K562 (cell line): ENCODE measurements around the gene CHKB.

Experiments used
- CTCF ChIP-seq, 3 experiments: IDR thresholded peaks in 2 of 3; conservative IDR thresholded peaks in 1 of 3; 2 replicates each; pipeline ENCODE4 v1.5.1; 2011 to 2012; ENCODE audit warnings: low read length in 3 of 3, mild to moderate bottlenecking in 3 of 3, control low read depth in 2 of 3, improper control_type of control experiment in 1 of 3, inconsistent platforms in 1 of 3, low read depth in 1 of 3, mixed read lengths in 1 of 3, moderate library complexity in 1 of 3; ENCODE audit not compliant: insufficient read depth in 2 of 3
- ETV6 ChIP-seq, 3 experiments: fragments of 150-350 bp in 1 of 3; sonication (generic) in 1 of 3; formaldehyde crosslinking in 1 of 3; IDR thresholded peaks; 2 replicates each; pipeline versions ENCODE4 v1.6.1 to v1.8.0; 2014 to 2022; ENCODE audit warnings: borderline replicate concordance in 2 of 3, low read depth in 2 of 3, antibody characterized with exemption in 1 of 3, low read length in 1 of 3, mild to moderate bottlenecking in 1 of 3, missing genetic modification reagents in 1 of 3
- FOXO4 ChIP-seq: fragments of 450-650 bp; formaldehyde crosslinking; IDR thresholded peaks from 2 replicates; pipeline ENCODE4 v1.4.0; 2020; ENCODE audit warnings: mild to moderate bottlenecking, moderate library complexity
- GABPA ChIP-seq: fragments of 200-800 bp; sonication (Bioruptor generic); conservative IDR thresholded peaks from 2 replicates; pipeline ENCODE4 v1.6.1; 2016; ENCODE audit warnings: low read depth, missing genetic modification characterization, missing compliant biosample characterization
- LEF1 ChIP-seq: fragments of 450-650 bp; IDR thresholded peaks from 2 replicates; pipeline ENCODE4 v1.6.1; 2016; ENCODE audit warnings: mild to moderate bottlenecking
- MTA3 ChIP-seq: fragments of 450-650 bp; formaldehyde crosslinking; IDR thresholded peaks from 2 replicates; pipeline ENCODE4 v1.6.1; 2017; ENCODE audit warnings: mild to moderate bottlenecking, borderline replicate concordance
- NFE2L1 ChIP-seq: fragments of 450-650 bp; IDR thresholded peaks from 2 replicates; pipeline ENCODE4 v1.6.1; 2016; ENCODE audit warnings: missing genetic modification characterization, low read depth, mild to moderate bottlenecking, missing compliant biosample characterization, moderate library complexity, borderline replicate concordance
- PHF8 ChIP-seq: fragments of 200-600 bp; sonication (generic); IDR thresholded peaks from 2 replicates; pipeline ENCODE4 v1.6.1; 2012; ENCODE audit warnings: mixed run types, mild to moderate bottlenecking, inconsistent platforms, low read length, moderate library complexity, borderline replicate concordance
- POLR2A ChIP-seq: fragments of 450-650 bp; conservative IDR thresholded peaks from 2 replicates; pipeline ENCODE4 v1.6.1; 2016
- POLR2AphosphoS5 ChIP-seq: IDR thresholded peaks from 2 replicates; pipeline ENCODE4 v1.6.1; 2011; ENCODE audit warnings: mild to moderate bottlenecking, low read depth, low read length, moderate library complexity; ENCODE audit not compliant: control insufficient read depth, insufficient read depth
- RB1 ChIP-seq: fragments of 450-650 bp; IDR thresholded peaks from 2 replicates; pipeline ENCODE4 v1.6.1; 2017; ENCODE audit warnings: low read depth, mild to moderate bottlenecking
- TF ChIP-seq, protein P1 (sequence below): sonication (generic); formaldehyde crosslinking; IDR thresholded peaks from 2 replicates; pipeline ENCODE4 v1.9.0; 2022; ENCODE audit warnings: mild to moderate bottlenecking, missing genetic modification reagents

GRCh38 chr22:50612168-50612527 lies 29.5 kb upstream of the CHKB start:
- TF ChIP-seq NFE2L1 (tag) (no peak), POLR2AphosphoS5 (no peak), PHF8 (no peak), POLR2A (no peak), LEF1 (no peak), RB1 (no peak), GABPA (tag) (no peak), MTA3 (no peak), CTCF (IDR thresholded peaks at IDR 0.05 in 2 of 3, conservative IDR thresholded peaks at IDR 0.05 in 1 of 3; ENCODE audit: insufficient read depth in 2 of 3, low read depth in 1 of 3, low read length in 3 of 3) (no peak), ETV6 (IDR thresholded peaks at IDR 0.05; ENCODE audit: borderline replicate concordance in 1 of 2, low read depth in 2 of 2, low read length in 1 of 2) (no peak), ETV6 (CRISPR knock-in tag; IDR thresholded peaks at IDR 0.05; ENCODE audit: borderline replicate concordance) (no peak), FOXO4 (no peak)
- TF ChIP-seq, protein P1, sequence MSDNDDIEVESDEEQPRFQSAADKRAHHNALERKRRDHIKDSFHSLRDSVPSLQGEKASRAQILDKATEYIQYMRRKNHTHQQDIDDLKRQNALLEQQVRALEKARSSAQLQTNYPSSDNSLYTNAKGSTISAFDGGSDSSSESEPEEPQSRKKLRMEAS (CRISPR knock-in tag): no peak
